GM18861 (cell line): ENCODE measurements around the gene TSPOAP1.

ENCODE experiments used
- ATAC-seq: cut with Tn5 transposase; IDR thresholded peaks from one replicate; pipeline ENCODE4 v1.9.1; 2021; ENCODE audit not compliant: unreplicated experiment

Gene TSPOAP1, protein sequence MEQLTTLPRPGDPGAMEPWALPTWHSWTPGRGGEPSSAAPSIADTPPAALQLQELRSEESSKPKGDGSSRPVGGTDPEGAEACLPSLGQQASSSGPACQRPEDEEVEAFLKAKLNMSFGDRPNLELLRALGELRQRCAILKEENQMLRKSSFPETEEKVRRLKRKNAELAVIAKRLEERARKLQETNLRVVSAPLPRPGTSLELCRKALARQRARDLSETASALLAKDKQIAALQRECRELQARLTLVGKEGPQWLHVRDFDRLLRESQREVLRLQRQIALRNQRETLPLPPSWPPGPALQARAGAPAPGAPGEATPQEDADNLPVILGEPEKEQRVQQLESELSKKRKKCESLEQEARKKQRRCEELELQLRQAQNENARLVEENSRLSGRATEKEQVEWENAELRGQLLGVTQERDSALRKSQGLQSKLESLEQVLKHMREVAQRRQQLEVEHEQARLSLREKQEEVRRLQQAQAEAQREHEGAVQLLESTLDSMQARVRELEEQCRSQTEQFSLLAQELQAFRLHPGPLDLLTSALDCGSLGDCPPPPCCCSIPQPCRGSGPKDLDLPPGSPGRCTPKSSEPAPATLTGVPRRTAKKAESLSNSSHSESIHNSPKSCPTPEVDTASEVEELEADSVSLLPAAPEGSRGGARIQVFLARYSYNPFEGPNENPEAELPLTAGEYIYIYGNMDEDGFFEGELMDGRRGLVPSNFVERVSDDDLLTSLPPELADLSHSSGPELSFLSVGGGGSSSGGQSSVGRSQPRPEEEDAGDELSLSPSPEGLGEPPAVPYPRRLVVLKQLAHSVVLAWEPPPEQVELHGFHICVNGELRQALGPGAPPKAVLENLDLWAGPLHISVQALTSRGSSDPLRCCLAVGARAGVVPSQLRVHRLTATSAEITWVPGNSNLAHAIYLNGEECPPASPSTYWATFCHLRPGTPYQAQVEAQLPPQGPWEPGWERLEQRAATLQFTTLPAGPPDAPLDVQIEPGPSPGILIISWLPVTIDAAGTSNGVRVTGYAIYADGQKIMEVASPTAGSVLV (N-terminal part only)

DNA sequence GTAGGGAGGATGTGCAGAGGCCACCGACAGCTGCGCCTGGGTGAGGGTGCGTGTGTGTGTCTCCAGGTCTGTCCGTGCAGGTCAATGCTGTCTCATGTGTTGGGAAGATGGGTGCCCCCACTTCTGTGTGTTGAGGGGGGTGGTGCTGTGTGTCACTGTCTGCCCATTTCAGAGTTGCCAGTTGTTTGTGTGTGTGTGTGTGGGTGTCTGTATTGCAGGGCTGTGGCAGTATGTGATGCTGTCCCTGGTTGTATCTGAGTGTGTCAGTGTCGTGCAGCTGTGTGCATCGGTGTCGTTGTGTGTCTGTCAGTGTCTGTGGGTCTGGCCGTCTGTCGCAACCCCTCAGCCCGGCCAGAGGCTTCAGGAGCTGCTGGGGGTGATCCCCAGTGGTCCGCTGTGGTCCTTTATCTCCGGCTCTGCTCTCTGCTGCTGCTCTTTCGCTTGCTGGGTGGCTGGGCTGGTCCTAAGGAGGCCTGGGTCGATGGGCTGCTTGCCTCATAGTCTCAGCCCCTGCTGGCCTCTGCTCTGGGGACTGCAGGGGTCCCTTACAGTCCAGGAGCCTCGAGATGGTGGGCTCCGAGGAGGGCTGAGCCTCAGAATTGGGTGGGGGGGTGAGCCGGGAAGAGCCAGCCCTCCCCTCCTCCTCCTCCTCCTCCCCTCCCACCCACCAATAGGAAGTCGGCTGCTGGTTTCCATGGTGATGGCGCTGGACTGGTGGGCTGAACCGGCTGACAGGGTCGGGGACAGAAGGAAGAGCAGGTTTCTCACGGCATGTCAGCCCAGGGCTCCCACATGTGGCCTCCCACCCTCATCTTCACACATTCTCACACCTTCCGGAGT, at the start of gene TSPOAP1:
Gene TSPOAP1 (minus strand): TSS at position 601 of the 840 bp plus-strand sequence. CDS start 875 bp downstream, outside the sequence.
- ATAC-seq, result no peak

DNA sequence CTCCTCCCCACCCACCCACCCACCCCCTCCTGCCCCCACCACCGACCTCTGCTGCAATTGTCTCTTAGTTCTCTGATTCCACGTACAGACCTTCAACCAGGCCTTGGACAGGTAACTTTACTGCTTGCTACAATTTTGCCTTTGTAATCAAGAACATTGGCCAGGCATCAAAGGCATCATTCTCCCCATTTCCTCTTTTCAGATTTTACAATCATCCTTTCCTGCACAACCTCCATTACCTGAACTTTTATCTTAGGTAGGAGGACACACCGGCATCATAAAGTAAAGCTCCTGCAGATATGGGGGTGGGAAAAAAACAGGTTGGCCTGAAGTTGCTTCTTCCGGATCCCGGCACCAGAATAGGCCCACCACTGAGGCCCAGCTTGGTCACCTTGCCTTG, 49.1 kb upstream of the TSPOAP1 start:
- no peak for ATAC-seq

DNA sequence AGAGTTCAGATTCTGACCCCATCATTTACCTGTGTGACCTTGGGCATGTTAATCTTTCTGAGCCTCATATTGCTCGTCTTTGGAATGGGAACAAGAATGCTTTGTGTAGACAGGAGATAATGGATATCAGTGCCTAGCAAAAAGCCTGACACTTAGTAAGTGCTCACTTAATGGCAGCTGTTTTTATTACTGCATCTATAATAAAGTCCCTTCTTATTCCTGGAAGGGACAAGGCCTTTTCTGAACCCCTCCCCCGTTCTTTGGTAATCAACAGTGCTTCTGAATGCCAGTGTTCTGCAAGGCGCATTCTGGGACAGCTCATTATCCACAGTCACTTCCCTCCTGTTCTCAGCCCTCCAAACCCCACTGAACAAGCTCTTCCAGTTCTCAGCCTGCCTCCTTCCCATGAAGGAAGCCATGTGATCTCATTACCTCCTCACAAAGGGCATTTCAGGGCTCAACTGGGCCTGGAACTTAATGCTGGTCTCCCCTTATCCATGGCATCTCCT, 48.6 kb upstream of the TSPOAP1 start:
- ATAC-seq, result no peak

DNA sequence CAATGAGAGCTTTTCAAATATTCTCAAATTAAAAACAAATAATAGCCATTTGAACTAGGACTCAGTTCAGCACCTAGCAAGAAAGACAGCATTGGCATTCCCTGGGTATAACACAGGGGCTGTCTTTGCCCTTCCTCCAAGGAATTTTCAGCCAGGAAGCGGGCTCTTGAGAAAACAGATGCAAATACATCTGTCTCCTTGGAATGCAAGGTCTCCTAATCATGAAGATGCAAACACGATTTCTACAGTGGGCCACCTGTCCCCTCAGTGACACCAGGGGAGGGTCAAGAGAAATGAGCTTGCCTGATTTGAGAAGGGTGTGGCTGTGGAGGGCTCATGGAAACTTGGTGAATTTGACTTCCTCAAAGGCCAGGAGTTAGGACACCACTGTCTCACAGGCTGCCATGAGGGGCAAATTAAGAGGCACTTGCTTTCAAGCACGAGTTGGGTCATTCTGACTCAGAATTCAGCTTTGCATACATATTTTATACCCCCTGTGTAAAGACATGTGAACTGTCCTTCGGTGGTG, 47.9 kb upstream of the TSPOAP1 start:
- no peak for ATAC-seq

DNA sequence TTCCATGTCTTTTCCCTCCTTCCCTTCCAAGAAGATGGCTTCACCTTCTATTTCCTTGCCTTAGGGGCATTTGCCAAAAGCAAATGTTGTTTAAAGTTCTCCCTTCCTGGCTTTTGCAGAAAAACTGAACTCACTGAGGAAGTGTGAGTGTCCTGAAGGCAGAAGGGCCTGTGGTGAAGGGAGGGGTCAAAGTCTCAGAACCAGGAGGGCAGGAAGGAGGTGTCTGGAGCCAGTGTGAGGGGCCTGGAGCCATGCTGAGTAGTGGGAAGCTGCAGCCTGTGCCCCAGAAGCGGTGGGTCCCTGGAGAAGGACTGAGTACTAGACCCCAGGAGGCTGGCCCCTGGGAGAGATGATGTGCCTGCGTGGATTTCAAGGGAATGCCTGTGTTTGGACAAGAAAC, 47.2 kb upstream of the TSPOAP1 start:
- no peak for ATAC-seq

DNA sequence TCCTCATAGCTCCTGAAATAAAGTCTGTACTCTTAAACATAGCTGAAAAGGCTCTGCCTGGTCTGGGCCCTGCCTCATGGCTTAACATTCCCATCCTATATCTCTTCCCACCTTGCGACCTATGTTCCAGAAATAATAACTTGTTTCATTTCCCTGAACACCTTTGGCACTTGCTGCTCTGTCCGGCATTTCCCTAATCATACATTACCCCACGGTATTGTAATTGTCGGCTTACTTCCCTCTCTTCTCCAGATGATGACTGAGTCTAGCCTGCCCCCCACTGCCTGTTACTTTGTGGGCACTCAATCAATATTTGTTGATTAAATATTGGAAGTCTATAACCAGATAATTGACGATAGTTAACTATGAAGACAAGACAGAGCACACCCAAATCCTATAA, 46.7 kb upstream of the TSPOAP1 start:
- no peak for ATAC-seq

DNA sequence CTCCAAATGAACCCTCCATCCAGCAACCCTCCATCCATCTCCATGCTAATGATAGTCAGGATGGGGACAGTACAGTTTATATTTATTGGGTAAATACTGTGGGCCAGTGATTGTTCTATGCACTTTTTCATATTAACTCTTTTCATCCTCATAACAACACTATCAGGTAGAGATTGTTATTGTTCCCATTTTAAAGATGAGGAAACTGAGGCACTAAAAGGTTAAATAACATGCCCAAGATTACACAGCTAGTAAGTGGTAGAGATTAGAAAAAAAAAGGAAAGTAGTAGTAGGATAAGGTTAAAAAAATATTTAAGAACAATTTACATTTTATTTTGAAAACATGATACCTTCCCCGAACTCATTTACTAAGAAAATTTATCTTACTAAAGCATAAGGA, 45.3 kb upstream of the TSPOAP1 start:
- no peak for ATAC-seq

DNA sequence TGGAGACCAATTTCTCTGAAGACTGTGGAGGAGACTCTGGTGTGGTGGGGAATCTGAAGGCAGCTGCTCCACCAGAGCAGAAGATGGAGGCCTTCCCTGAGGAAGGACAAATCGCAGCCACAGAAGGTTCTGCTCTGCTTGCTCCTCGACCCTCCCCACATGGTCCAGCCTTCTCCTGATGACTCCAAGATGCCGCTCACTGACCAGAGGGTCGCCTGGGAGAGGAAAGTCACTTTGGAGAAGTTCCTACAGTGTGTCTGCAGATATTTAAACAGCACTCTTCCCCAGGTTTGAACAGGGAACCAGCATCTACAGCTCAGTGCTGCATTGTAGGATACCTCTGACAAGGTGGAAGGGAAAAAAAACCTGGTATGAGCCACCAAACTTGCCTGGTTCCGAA, 44.4 kb upstream of the TSPOAP1 start:
- no peak for ATAC-seq

DNA sequence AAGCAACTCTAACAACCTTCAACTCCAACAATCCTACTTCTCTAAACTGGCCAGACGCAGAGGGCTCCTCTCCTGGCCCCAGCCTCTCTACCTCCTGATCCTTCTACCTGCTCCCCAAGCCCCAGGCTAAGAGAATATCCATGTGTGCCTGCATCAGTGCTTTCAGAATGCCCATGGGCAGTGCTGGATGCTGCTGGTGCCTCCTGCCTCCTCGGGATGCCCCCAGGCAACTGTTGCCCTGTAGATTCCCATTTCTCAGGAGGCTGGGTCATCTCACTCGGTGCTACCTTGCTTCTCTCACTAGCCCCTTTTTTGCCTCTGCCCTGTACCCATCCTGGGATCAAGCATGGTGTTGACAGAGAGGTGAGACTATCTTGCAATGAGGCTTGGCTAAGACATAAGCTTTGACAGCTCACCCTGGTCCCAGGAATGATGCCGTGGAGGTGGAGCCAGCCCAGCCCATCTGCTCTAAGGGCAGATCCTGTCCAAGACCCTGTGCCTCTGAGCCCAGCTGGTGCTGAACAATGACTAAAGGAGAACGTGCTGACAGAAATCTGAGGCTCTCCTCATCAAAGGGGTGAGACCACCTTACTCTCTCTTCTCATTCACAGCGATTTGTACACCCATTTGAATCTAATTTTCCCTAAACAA, 42.8 kb upstream of the TSPOAP1 start:
- ATAC-seq, result no peak

DNA sequence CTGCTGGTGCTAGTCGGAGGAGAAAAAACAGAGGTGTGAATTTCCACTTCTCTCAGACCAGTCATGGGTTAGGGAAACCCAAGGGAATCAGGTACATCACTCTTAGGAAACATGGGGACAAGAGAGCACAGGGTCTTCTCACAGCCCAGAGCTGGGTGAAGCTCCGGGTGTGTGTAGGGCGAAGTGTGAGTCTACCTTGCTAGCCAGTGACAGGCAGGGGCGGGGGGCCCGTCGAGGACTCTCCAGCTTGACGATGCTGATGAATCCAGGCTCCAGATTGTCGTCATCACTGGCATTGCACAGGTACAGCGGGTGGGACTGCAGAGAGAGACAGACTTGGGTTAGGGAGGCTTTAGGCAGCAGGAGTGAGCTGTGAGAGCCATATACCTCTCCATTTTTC, 42.1 kb upstream of the TSPOAP1 start:
- ATAC-seq, result no peak

DNA sequence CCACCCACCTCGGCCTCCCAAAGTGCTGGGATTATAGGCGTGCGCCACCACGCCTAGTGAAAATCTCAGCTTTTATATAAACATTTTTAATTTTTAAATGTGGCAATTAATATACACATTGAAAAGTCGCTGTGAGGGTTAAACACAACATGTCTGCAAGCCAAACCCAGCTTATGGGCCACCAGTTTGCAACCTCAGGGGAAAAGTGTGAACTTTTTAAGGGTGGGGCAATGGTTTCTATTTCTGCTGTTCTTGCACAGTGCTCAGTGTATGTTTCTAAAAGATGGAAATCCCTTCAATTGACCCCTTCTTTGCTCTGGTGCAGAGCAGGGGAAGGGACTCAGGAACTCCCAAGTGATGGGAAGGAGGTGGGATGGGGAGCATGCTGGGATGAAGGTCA, 41.7 kb upstream of the TSPOAP1 start:
- no peak for ATAC-seq

DNA sequence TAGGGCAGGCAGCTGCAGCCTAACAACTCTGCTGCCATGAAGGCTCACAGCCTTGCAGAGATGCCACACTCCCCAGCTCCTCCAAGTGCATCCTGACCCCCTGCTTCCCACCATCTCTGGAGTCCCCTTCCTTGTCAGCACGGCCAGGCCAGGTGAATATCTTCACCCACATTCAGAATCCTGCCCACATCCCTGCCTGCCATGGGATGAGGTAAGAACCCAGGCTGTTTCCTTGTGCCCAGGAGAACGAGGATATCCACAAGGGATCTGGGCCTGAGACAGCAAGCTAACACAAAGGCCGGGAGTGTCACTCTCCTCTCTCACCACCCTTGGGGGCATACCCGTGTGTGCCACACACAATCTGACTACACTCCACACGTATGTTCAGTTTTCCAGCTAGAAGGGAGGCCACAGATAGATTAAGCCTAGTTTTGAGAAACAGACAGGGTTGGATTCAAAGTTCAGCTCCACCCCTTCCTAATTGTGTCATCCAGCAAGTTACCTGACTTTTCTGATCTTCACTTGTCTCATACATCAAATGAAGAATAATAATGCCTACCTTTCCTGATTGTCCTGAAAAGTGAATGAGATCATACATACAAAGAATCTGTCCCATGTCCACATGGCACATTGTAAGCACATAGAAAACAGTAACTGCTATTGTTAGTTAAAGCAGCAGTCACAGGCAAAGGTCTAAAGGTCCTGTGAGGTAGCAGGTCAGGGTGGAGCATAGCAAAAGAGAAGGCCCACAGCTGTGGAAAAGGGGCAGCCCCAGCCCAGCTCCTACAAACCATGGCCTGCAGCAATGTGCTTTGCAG, 40.8 kb upstream of the TSPOAP1 start:
- no peak for ATAC-seq

DNA sequence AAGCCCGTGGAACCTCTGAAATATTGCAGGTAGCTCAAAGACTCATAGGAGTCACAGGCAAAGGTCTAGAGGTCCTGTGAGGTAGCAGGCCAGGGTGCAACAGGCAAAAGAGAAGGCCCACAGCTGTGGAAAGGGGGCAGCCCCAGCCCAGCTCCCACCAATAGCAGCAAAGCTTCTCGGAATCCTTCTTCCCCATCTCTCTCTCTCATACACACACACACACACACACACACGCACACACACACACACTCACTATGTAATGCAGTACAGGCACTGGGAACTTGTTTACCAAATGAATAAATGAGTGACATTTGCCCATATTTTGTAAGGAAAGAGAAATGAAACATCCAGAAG, 40.2 kb upstream of the TSPOAP1 start:
- ATAC-seq, result no peak

DNA sequence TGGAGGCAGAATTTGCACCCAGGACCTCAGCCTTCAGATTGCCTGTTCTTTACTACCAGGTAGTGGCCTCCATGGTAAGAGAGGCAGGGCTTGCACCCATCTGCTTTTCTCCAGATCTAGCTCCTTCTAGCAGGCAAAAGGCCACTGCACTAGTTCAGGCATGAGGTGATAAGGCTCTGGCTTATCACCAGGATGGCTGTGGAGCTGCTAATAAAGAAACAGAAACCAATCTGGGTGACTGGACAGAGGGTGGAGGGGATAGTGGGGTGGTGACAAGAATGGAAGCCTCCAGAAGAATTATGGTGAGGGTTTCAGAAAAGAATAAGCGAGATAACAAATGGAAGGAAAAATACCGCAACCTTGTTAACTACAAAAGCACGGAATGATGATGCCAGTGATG, 38.9 kb upstream of the TSPOAP1 start:
- ATAC-seq, result no peak

DNA sequence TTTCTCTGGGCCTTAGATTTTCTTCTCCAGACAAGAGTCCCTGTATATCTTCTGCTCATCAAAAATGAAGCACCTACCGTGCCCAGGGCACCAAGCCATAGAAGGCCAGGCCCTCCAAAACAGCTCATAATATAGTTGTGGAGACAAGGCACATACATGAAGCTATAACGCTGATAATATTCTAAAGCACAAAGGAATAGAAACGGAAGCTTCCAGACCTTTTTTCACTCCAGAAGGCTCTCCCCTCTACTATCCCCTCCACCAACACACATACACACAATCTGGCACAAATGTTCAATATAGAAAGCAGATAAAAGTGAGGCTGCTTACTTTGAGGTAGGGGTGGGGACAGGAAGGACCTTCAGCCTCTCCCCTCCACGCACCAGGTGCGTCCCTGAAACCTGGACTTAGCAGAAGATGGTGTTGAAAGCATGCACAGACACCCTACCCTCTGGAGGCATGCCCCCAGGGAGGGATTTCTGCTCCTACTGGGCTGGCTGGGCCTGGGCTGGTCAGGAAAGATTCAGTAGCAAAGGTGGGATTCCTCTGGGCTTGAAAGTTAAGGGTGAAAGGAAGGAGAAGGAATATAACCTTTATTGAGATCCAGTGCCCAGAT, 37.5 kb upstream of the TSPOAP1 start:
- no peak for ATAC-seq

DNA sequence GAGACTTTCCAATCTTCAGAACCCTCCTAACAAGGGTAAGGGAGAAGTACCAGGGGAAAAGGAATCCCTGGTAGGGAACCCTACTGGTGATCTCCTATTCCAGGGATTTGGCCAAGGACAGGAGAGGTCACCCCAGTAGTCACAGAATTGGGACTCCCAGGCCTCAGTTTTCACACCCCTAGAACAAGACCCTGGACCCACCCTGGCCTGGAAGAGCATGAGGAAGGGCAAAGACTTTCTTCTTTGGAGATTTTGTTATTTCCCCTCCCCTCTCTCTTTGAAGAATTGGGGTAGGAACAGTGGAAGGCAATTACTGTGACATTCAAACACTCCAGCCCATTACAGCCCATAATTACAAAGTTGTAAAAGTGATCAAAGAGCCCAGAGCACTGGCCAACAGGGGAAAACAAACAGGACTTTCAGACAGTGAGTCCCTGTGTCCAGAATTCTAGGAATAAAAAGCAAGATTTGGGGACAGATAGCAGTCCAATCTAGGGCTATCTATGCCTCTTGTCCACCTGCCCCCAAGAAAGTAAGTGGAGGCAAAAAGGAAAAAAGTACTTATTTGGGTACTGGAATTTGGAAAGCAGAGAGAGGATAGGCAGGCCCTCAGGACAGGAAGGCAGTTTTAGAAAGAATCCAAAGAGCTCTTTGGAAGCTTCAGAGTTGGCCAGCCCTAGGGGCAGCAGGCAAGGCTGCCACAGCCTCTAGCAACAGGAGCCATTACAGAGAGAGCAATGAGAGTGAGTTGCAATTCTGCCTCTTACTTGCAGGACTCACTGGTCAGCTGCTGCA, 36.8 kb upstream of the TSPOAP1 start:
- ATAC-seq, result no peak

DNA sequence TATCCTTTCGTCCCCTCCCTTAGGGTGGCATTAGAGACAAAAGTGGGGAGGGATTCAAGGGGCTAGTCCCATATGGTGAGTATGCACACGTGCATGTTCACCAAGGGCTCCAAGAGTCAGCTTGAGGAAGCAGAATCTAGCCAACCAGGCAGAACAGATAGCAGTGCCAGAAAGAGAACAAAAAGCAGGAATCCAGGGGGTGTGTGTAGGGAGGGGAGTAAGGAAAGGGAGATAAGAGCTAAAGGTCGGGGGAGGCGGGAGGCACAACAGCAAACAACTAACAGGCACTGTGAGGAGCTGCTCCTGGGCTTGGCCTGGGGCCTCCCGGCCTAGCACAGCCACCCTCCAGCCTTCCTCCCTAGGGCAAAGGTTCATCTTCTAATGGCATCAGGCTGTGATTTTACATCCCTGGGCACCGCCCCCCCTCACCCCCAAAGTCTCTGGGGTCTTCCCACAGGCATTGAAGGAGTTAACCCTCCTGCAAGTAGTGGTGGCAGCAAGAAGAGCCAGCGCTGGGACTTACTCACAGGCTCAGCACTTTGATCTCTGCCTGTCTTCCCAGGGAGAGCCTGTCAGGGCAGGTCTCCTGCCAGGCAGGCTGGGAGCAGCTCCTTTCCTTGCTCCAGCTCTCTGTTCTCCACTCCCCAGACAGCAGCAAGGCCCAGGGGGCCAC, 35.8 kb upstream of the TSPOAP1 start:
- no peak for ATAC-seq
